GM19467 (cell line): Measurements from ENCODE around the gene VGF.
"Not testable (repeated sequence)": the region's sequence is repeated elsewhere in the genome, so short reads cannot be mapped to it uniquely, and the experiment has no call there.

Experiments used
- ATAC-seq: cut with Tn5 transposase; IDR thresholded peaks from one replicate; pipeline ENCODE4 v1.9.1; 2021; ENCODE audit warnings: mild to moderate bottlenecking, moderate library complexity; ENCODE audit not compliant: unreplicated experiment

VGF gene

GRCh38 chr7:101140339-101140699 lies 25.1 kb downstream of the VGF start:
- ATAC-seq, result no peak

DNA sequence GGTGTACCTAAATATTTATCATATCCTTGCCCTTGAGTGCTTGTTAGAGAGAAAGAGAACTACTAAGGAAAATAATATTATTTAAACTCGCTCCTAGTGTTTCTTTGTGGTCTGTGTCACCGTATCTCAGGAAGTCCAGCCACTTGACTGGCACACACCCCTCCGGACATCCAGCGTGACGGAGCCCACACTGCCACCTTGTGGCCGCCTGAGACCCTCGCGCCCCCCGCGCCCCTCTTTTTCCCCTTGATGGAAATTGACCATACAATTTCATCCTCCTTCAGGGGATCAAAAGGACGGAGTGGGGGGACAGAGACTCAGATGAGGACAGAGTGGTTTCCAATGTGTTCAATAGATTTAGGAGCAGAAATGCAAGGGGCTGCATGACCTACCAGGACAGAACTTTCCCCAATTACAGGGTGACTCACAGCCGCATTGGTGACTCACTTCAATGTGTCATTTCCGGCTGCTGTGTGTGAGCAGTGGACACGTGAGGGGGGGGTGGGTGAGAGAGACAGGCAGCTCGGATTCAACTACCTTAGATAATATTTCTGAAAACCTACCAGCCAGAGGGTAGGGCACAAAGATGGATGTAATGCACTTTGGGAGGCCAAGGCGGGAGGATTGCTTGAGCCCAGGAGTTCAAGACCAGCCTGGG lies 27.0 kb downstream of the VGF start:
- no peak for ATAC-seq

- no peak for ATAC-seq
Observed at GRCh38 chr7:101137651-101138212, 27.6 kb downstream of the VGF start.

DNA sequence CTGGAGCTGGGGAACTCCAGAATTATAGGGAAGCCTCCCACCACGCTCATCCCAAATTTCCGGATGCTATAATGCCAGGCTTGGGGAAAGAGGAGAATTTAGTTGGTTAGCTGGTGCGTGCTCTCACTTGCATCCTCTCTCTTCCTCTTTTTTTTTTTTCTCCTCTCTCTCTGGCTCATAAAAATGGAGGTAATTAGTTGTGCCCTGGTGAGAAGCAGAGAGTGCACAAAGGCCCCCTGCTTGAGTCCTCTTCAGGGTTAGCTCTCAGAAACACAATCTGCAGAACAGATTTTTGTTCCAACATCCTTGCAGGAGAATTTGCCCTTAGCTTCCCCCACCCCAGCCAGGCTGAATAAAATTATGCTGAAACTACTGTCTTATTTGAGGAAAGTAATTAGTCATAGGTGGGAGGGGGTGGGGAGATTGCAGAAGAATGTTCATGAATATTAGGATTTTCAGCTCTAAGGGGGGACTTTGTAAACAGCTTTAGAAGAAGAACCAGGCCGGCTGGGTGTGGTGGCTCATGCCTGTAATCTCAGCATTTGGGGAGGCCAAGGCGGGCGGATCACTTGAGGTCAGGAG lies 30.9 kb downstream of the VGF start:
- ATAC-seq, result no peak

DNA sequence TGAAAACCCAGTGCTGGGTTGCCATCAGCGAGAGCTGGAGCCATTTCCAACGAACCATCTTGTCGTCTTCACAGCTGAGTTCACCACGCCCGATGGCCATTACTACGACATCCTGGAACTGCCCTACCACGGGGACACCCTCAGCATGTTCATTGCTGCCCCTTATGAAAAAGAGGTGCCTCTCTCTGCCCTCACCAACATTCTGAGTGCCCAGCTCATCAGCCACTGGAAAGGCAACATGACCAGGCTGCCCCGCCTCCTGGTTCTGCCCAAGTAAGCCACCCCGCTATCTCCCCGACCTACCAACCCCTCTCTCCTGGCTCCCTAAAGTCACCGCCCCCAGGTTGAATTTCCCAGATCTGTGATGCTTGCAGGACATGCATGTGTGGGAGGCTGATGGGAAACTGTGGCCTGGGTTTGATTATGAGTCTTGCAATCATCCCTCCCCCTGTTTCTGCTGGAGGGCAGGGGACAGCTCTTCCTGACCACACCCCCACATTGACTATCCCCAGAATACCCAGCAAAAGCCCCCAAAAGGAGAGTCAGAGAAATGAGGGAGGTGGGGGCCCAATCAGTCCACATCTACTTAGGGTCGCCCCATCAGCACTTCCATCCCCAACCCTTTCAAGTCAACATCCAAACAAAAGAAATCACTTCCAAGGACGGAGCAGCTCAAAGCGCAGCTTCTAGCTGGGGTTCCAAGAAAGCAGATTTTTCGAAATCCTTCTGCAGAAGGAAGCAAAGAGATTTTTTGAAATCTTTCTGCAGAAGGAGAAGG lies 31.6 kb downstream of the VGF start:
- ATAC-seq, result no peak

- ATAC-seq, result not testable (repeated sequence)
Observed at GRCh38 chr7:101132626-101133600, 32.5 kb downstream of the VGF start.

DNA sequence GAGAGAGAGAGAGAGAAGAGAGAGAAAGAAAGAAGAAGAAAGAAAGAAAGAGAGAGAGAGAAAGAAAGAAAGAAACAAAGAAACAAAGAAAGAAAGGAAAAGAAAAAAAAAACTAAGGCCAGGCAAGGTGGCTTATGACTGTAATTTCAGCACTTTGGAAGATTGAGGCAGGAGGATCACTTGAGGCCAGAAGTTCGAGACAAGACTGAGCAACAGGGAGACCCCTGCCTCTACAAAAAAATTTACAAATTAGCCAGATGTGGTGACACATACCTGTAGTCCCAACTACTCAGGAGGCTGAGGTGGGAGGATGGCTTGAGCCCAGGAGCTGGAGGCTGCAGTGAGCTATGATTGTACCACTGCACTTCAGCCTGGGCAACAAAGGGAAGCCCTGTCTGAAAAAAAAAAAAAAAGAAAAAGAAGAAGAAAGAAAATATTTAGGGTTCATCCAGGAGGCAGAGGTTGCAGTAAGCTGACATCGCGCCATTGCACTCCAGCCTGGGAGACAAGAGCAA lies 35.7 kb downstream of the VGF start:
- no peak for ATAC-seq

- ATAC-seq, result no peak
Observed at GRCh38 chr7:101128040-101128834, 37.1 kb downstream of the VGF start.

GRCh38 chr7:101127460-101128039 lies 37.8 kb downstream of the VGF start:
- no peak for ATAC-seq

- peak; percentile 38 for ATAC-seq
Observed at GRCh38 chr7:101126651-101127459, 38.5 kb downstream of the VGF start, which contains the start of gene SERPINE1. TSS of gene SERPINE1 (plus strand) at chr7:101127104. CDS start at chr7:101128394, 1,290 bp downstream.

GRCh38 chr7:101125989-101126650 lies 39.2 kb downstream of the VGF start:
- ATAC-seq, result peak; percentile 53

DNA sequence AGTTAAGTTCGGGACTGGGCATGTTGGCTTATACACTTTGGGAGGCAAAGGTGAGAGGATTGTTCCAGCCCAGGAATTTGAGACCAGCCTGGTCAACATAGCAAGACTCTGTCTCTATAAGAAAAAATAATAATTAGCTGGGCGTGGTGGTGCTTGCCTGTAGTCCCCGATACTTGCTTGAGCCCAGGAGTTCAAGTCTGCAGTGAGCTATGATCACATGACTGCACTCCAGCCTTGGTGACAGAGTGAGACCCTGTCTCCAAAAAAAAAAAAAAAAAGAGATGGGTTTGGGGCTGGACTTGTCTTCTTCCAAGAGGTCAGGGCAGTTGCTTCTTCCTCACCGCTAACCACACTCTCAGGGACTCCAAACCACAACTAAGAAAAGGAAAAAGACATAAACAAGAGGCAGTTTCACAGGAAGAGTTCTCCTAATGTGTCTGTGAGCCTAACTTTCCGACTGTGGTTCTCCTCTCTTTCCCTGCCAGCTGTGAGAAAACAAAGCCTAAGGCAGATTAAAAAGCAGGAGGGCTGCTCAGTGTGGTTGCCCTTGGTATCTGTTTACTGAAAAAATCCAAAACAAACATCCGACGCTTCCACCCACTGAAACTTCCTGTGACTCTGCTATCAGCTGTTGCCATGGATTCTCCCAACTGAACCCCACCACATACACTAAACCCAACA lies 40.9 kb downstream of the VGF start:
- ATAC-seq, result no peak

DNA sequence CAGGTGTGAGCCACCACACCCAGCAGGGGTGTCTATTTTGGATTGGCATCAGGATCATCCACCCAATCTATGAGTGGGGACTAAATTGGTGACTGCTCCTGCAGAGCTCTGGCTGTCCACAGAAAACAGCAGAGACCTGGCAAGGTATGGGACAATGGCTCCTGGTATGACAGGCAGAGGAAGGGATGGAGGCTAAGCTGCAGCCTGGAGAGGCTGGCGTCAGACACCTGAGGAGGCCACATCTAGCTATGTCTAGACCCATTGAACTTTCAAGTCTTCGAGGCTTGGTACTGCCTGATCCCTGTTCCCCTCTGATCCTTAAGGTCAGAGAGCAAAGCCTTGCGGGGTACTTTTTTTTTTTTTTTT lies 41.7 kb downstream of the VGF start:
- no peak for ATAC-seq

- ATAC-seq, result no peak
Observed at GRCh38 chr7:101122933-101123702, 42.3 kb downstream of the VGF start.

DNA sequence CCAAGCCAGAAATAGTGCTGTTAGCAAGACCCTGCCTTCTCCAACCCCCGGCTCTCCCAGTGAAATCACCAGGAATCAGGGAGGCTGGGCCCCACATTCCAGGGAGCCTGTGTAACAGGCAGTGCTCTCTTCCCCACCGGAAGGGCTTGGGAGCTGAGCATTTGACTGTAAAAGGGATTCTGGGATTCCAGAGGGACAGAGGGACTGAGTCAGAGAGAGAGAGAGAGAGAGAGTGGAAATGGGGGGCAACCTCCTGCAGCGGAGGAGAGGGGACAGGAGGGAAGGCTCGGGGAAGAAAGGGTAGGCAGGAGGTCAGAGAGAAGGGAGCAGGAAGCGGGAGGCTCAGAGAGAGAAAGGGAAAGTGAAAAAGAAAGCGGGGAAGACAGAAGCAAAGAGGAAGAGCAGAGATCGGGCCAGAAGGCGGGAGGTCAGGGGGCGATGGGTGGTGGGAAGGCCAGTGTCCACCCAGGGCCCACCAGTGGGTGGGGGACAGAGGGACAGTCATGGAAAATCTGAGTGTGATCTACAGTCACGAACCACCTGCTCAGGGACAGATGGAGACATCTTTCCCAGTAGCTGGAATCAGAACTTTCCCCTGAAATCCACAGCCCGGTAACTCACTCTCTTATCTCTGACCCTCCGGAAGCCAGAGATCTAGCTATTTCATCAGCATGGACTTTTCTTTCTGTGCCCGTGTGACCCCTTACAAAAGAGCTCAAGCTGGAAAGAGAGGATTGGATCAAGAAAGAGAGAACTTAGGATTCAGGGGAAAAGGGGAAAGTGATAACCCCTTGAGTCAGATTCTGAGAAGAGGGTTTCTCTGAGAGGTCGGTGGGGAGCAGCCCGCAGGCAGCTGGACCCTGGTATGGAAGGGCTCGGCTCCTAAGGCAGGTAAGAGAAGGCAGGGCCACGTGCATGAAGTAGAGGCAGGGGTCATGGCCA lies 43.1 kb downstream of the VGF start:
- ATAC-seq, result no peak

DNA sequence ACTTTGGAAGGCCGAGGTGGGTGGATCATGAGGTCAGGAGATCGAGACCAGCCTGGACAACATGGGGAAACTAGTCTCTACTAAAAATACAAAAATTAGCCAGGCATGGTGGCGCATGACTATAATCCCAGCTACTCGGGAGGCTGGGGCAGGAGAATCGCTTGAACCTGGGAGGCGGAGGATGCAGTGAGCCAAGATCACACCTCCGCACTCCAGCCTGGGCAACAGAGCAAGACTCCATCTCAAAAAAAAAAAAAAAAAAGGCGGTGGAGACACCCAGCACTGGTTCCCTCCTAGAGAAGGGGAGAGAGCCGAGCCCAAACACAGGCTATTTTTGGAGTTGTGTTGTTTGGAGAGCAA lies 43.8 kb downstream of the VGF start:
- not testable (repeated sequence) for ATAC-seq
